Glomerular endothelial cell (primary cell): Measurements from ENCODE around the gene MCU. TPM values are rescaled to one million over a fixed set of nuclear protein-coding genes. Genes with fewer than 3 reads are reported as not detected.
"Not testable (repeated sequence)": the region's sequence is repeated elsewhere in the genome, so short reads cannot be mapped to it uniquely, and the experiment has no call there.

Source experiments
- DNase-seq: peaks from one replicate; pipeline ENCODE4 v3.0.0-alpha.2; 2011; ENCODE audit warnings: low read depth, low spot score; ENCODE audit errors: extremely low read depth
- total RNA-seq: library from RNA; depleted of rRNA; stranded (reverse); fragments of >200 nt; gene quantifications from 2 replicates; pipeline ENCODE4 v1.2.3, GENCODE V29; 2015

Gene MCU
- total RNA-seq, 1 donor from 2014 or later: 24.6 TPM

DNA sequence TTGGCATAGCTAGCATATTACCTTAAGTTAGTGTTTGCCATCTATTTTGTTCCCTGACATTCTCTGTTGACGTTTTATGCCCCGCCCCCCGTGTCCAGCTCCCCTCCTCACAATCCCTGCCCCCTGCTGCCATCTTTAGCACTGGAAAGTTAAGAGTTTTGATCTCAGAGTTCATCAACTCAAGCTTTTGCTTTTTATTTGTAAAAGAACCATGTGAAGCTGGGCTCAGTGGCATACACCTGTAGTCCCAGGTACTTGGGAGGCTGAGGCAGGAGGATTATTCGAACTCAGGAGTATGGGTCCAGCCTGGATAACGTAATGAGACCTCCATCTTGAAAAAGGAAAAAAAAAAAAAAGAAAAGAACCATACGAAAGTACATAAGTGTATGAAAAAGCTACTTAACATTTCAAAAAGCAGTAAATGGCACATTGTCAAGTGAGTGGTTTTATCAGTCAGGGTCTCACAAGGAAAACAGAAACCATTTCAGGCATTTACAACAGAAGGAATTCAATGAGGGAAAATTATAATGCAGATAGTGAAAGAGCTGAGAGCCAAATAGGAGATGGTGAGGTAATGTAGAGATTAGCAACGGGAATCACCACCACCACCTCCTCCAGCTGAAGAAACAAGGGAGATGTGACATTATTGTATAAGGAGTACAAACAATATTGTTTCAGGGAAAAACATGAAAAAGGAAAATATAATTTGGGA is 64.9 kb downstream of the MCU start:
- no peak for DNase-seq

DNA sequence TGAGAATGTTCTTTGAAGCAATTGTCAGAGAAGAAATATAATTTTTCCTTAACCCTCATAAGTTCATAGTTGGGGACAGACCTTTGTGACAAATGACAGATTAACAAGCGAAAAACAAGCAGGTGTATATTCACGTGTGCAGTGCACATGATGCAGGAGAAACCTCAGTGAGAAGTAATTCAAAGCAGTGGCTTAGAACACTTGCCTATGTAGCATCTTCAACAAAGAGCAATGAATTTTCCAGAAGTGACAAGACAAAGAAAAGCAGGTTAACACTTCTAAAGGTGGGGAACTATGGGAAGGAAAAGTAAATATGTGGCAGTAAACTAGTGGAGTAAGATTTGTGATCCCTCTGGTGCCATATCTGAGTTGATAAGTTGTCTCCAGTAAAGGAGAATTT is 65.8 kb downstream of the MCU start:
- no peak for DNase-seq

DNA sequence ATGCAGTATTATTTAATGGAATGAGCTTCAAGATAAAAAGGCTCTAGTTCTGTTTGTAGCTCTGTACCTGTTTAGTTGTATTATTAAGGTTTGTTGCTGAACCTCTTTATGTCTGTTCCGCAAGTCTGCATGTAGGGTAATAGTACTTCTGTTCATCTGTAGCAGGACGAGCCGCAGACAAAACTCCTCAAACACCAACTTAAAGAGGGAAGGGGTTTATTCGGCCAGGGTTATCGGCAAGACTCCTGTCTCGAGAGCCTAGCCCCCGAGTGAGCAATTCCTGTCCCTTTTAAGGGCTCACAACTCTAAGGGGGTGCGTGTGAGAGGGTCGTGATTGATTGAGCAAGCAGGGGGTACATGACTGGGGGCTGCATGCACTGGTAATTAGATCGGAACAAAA is 67.0 kb downstream of the MCU start:
- DNase-seq: not testable (repeated sequence)

DNA sequence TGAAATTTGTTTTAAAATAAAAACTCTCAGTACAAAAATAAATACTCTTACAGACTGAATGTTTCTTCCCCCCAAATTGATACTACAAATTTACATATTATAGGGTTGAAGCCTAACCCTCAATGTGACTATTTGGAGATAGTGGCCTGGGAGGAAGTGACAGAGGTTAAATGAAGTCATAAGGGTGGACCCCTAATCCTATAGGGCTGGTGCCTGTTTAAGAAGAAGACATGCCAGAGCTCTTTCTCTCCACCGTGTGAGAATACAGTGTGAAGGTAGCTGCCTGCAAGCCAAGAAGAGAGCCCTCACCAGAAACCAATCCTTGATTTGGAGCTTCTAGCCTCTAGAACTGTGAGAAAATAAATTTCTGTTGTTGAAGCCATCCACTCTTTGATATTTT is 67.6 kb downstream of the MCU start:
- DNase-seq: no peak

DNA sequence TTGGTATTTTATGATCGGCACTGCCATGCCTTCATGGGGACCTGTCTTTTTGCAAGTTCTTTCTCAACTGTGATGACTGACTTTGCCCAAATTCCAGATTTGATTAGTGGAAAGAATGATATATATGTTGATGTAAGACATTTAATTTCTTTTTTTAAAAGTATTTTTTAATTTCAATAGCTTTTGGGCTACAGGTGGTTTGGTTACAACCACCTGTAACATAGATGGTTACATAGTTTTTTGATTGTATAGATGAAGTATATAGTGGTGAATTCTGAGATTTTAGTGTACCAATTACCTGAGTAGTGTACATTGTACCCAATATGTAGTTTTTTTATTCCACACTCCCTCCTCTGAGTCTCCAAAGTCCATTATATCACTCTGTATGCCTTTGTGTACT is 69.6 kb downstream of the MCU start:
- no peak for DNase-seq

DNA sequence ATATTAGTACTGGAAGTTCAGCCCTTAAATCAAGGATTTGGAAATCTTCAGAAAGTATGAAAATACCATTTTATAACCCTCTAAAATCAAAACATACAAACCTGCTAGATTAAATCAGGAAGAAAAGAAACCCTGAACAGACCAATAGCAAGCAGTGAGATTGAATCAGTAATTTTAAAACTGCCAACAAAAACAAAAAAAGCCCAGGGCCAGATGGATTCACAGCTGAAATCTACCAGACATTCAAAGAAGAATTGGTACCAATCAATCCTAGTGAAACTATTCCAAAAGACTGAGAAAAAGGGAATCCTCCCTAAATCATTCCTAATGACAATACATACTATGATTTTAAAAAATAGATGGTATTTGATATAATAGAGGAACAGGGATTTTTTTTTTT is 70.1 kb downstream of the MCU start:
- DNase-seq: no peak

DNA sequence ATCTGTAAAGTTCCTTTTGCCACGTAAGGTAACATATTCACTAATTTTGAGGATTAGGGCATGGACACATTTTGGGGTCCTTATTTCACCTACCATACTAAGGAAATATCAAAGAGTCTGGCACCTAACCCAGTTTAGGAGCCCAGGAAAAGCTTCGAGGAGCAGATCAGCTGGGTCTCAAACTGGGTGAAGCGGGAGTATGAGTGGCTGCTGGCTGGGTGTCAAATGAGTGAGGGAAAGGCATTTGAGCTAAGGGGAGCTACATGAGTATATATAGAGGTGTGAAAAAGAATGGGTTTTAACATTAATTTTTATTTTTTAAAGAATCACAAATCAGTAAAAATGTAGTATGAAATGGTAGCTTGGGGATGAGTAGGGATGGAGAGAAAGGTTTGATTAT is 71.3 kb downstream of the MCU start:
- DNase-seq: no peak

DNA sequence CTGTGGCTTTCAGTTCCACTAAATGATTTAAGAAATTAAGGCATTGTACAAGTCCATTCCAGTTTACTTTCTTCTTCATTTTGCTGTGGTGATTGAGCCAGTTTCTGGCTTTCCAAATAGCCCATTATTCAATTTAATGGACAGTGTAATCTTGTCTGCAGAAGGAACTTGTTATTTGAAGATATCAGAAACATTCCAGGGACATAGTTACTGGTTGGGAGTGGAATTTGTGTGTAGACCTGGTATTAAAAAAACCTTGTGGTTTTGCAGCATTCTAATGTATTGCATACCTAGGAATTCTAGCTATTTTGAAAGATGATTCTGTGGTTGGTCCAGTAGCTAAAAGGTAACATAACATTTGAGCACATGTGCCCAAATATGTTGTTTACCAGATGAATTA is 72.2 kb downstream of the MCU start:
- no peak for DNase-seq

DNA sequence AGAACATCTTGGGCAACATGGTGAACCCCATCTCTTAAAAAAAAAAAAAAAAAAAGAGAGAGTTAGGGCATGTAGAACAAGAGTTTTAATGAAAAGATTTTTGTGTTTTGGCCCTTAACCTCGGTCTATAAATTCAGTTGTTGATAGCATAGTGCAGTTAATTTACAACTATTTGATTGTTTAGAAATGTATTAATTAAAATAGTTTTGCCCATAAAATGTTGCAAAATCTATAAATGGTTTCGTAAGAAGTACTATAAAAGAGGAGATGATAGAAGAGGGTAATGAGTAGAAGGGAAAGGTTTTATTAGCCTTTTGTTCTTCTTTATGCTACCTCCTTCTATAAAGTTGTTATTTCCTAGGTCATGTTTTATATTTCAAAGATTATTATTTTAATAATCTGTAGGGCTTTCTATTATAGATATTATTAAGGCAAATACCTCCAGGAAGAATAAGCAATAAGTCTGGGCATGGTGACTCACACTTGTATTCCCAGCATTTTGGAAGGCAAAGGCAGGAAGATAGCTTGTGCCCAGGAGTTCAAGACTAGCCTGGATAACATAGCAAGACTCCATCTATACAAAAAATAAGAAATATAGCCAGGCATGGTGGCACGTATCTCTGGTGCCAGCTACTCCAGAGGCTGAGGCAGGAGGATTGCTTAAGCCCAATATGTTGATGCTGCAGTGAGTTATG is 73.3 kb downstream of the MCU start:
- no peak for DNase-seq

DNA sequence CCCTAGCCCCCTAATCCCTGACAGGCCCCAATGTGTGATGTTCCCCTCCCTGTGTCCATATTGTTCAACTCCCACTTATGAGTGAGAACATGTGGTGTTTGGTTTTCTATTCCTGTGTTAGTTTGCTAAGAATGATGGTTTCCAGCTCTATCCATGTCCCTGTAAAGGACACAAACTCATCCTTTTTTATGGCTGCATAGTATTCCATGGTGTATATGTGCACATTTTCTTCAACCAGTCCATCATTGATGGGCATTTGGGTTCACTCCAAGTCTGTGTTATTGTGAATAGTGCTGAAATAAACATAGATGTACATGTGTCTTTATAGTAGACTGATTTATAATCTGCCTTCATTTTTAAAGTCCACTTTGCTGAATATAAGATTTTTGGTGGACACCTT is 79.3 kb downstream of the MCU start:
- not testable (repeated sequence) for DNase-seq

DNA sequence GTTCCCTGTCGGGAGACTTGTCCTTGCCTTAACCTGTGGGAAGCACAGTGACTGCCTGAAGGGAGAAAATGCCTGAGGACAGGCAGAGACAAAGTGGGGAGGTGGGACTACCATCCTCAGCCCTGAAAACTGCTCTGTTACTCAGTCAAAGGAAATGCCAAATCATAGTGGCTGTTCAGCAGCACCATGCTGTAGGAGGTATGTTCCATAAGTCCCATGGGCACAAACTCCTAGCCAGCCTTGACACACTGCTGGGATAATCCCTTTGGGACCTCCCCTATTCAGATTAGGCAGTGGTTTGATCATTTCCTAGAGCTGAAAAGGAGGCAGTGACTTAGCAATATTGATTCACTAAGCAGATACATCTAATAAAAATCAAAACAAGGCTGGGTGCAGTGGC is 80.1 kb downstream of the MCU start:
- no peak for DNase-seq

DNA sequence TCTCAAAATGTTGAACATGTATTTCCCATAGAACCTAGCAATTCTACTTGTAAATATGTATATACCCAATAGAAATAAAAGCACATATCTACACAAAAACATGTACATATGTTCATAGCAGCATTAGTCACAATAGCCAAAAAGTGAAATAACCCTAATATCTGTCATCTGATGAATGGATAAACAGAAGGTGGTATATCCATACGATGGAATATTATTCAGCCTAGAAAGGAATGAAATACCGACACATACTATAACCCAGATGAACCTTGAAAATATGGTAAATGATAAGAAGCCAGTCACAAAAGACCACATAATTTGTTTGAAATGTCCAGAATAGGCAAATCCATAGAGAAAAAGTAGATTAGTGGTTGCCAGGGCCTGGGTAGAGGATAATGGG is 87.9 kb downstream of the MCU start:
- no peak for DNase-seq

DNA sequence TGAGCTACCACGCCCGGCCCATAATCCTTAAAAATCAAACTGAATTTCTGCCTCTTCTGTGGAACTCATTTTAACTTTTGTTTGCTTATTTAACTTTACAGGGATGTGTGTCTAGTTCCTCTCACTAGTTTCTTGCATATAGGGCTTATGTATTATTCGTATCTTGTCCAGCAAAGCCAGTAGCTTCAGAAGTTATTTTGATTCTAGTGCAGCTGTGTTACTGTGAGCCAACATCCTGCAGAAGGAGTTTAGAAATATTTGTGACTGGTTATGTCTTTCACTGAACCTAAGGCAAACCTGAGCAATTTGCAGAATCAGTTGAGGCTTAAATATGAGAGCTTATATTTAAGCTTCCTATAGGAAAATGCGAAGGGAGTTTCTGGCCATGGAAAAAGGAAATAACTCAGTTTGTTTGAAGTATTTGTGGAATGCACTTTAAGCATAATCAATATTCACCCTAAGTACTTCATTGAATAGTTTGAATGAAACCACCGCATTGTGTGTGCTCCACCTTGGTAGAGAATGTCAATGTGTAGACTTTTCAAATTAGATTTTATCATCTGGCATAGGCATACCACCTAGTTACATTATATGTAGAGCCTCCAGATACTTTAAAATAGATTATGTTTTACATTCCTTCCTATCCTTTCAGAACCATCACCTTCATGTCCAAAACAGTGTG is 90.8 kb downstream of the MCU start:
- DNase-seq: no peak

DNA sequence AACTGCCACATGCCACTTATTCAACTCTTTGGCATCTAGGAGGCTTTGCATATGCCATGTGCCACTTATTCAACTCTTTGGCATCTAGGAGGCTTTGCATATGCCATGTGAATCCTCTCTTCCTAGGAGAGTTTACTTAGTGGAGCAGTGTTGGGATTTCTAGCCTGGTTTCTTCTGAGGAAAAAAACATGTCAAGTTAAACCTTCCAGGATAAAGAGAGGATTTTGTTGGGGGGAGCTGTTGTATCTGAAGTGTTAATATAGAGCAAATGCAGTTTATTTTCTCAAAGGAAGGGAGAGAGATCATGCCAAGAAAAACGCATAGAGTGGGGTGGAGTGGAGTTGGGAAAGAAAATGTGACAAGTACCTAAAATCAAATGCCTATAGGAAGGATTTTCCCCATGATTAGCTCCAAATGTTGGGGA is 91.5 kb downstream of the MCU start:
- no peak for DNase-seq

DNA sequence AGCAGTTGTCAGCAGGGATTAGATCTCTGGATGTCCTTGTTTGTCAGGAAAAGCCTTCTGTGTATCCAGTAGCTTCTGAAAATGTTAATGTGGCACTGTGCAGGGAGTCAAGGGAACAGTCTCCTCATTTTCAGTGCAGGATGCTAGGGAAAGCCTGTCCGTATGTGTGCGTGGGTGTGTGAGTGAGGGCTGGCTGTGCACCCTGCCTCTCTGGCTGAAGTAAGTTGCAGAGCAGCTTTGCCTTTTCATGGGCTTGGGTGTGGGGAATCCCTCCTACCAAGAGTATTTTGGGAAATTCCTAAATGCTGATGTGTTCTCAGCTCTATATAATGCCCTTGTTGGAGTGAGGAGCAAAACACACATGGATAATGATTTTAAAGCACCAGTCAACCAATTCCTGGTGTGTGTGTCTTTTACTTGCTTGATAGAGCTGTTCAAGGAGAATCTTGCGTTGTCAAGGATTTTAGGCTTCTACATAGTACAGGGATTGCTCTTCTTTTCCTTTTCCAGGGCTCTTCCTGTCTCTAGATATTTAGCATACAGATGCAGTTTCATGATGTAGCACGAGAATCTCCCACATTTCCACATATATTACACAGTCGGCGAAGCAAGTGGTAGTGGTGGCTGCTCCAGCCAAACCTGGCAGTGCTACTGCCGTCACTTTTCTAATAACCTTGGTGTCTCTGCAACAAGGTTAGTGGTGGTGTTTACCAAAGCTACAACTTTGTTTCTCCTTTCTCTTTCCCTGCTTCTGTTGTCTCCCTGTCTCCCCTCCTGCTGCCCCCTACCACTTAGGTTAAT is 92.8 kb downstream of the MCU start:
- no peak for DNase-seq

DNA sequence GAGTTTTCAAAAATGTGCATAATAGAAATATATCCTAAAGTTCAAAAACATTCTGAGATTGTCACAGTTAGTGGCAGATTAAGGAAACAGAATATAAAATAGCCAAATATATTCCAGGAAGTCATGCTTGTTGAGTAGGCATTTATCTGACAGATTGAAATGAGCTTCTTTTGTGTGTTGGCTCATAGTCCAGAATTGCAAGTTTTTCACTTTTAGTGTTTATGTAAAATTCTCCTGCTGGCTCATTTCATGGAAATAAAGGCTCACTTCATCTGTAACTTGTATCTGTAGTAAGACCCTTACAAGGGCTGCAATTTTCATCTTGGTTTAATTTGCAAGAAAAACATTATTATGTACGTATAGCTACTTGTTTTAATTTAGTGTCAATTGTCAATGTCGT is 93.5 kb downstream of the MCU start:
- DNase-seq: no peak

DNA sequence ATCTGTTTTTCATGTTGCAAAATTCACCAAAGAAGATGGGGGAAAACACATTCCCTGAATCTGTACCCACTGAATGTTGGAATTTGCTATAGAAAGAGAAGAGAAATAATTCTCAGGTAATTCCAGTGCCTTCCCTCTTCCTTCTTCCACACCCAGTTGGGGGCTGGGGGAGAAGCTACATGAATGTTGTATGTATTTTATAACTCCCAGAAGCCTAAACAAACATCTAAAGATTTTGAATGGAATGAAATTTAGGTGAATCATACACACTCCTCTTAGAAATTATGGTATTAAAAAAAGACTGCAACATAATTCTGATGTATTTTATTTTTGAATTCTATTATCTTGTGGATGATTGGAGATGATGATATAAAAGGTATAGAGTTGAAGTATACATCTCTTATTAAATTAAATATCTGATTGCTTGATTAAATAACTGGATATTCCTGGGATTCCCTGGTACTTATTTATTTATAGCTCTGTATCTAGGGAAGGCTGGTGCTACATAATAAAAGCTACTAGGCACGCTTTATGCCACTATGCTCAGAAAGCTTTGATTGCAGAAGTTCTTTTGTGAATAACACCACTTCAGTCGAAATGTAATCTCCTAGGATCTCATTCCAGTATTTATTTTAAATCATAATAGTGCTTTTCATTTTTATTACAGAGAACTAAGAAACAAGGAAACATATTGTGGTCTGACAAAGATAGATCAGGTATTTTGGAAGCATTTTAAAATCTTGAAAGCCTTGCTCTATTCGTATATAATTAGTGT is 98.5 kb downstream of the MCU start:
- no peak for DNase-seq

DNA sequence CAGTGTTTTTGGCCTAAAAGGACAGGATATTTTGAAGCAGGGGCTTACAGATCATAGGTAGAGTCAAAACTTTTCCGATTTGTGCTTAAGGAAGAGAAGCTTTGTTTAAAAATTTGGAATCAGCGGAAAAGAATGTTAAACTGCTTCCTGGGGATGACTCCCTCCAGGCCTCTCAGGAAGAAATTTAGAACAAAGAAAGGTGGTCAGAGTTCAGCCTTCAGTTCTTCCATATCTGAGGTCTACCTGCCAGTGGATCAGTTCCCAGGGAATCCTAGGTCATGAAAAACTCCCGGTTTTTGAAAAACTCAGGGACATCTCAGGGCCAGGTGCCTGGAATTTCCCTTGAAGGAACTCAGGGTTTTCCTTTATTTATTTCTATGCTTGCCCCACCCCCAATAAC is 100.3 kb downstream of the MCU start:
- DNase-seq: no peak

DNA sequence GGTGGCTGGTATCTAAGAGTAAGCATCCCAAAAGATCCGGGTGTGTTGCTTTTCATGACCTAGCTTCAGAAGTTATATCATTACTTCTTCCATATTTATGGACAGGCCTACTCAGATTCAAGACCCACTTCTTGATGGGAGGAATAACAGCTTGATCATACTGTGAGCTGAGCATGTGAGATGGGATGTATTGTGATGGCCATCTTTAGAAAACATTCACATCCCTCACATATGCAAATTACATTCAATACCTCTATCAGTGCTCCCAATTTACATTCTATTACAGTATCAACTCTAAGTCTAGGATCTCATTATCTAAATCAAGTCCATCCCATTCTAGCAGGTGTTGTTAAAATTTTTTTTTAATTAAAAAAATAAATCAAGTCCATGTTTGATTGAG is 101.8 kb downstream of the MCU start:
- DNase-seq: no peak

DNA sequence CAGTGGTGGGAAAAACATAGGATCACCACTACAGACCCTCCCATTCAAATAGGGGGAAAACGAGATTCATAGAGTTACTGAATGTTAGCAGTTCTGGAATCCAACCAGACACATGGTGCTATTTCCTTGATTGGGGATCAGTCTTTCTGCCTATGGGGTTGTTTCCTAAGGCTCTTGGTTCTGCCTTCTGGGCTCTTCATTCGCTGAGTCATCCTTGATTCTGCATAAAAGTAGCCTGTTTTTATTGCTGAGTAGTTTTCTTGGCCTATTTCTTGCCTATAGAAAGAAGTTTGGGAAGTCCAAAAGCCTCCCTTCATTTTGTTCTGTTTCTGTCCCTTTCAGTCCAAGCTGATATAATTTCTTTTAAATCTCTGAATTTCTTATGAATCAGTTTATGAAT is 102.3 kb downstream of the MCU start:
- DNase-seq: no peak

DNA sequence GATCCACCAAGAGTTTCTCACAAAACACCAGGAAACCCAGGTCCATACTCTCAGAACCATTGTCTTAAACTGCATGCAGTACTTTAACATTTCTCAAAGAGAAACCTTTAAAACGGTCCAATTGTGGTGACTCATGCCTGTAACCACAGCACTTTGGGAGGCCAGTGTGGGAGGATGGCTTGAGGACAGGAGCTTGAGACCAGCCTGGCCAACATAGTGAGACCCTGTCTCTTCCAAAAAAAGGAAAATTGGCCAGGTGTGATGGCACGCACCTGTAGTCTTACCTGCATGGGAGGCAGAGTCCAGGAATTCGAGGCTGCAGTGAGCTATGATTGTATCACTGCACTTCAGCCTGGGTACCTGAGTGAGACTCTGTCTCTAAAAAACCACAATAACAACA is 104.1 kb downstream of the MCU start:
- no peak for DNase-seq
